ENCODE data around the gene PANX2. TPM values are rescaled to one million over a fixed set of nuclear protein-coding genes. Genes with fewer than 3 reads are reported as not detected.

The PANX2 gene
- total RNA-seq, 1 donor from 2014 or later, result 0.58 TPM

DNA sequence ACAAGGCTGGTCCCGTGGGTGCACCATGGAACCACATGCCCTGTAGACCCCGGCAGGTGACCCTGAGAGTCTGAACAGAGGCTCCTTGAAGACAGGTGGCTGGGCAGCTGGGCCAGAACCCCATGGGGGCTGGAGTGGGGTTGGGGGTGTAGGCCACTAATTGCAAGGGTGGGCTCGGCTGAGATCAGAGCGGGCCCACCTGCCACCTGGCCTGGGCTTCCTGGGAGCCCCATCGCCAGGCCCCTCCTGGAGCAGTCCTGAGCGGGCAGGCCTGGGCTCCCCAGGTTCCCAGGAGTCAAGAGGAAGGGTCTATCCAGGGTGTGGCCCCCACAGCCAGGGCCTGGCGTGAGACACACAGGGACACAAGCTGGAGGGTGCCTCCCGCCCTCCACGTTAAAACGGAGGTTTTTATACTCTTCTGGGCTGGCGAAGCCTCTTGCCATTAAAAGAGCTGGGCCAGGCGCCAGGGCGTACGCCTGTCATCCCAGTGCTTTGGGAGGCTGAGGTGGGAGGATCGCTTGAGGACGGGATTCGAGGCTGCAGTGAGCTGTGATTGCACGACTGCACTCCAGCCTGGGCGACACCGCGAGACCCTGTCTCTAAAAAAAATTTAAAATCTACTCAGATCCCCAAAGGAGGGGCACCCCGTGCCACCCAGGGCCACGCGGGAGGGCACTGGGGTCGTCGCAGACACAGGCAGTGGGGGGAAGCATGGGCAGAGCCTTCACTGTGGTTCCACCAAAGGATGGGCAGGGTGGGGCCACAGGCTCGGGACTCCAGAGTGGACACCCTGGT, 10.4 kb downstream of the PANX2 start:
- Histone ChIP-seq H3K4me1 (peaks cover 29% of the 10 kb centered on the region), H3K36me3 (no peaks in the 10 kb centered on the region), H3K4me3 (no peak overlapping the region), H3K27me3 (ENCODE audit: low read depth) (peaks cover 48% of the 10 kb centered on the region), H3K9me3 (replicated peaks) (no peaks in the 10 kb centered on the region), H3K27ac (replicated peaks) (no peak overlapping the region)
- TF ChIP-seq CTCF (IDR thresholded peaks at IDR 0.05; ENCODE audit: borderline replicate concordance), result no peak
- no peak for DNase-seq
- intact Hi-C loops (cut with micrococcal nuclease), result no loop called here

- peak; percentile 16 for DNase-seq
- Histone ChIP-seq H3K27ac (replicated peaks) (peak overlapping the region; percentile 76), H3K9me3 (replicated peaks) (no peaks in the 10 kb centered on the region), H3K27me3 (ENCODE audit: low read depth) (peaks cover 33% of the 10 kb centered on the region), H3K36me3 (no peaks in the 10 kb centered on the region), H3K4me1 (peaks cover 43% of the 10 kb centered on the region), H3K4me3 (no peak overlapping the region)
- intact Hi-C loops (cut with micrococcal nuclease), result no loop called here
- TF ChIP-seq CTCF (IDR thresholded peaks at IDR 0.05; ENCODE audit: borderline replicate concordance), result no peak
Measured at GRCh38 chr22:50182176-50183081, 11.9 kb downstream of the PANX2 start.

- DNase-seq, result no peak
- Histone ChIP-seq H3K27me3 (ENCODE audit: low read depth) (peaks cover 24% of the 10 kb centered on the region), H3K9me3 (replicated peaks) (no peaks in the 10 kb centered on the region), H3K4me3 (no peak overlapping the region), H3K36me3 (no peaks in the 10 kb centered on the region), H3K27ac (replicated peaks) (peak overlapping the region; percentile 76), H3K4me1 (peaks cover 46% of the 10 kb centered on the region)
- TF ChIP-seq CTCF (IDR thresholded peaks at IDR 0.05; ENCODE audit: borderline replicate concordance), result no peak
- intact Hi-C loops (cut with micrococcal nuclease), result no loop called here
Measured at GRCh38 chr22:50183141-50183971, 12.8 kb downstream of the PANX2 start.

DNA sequence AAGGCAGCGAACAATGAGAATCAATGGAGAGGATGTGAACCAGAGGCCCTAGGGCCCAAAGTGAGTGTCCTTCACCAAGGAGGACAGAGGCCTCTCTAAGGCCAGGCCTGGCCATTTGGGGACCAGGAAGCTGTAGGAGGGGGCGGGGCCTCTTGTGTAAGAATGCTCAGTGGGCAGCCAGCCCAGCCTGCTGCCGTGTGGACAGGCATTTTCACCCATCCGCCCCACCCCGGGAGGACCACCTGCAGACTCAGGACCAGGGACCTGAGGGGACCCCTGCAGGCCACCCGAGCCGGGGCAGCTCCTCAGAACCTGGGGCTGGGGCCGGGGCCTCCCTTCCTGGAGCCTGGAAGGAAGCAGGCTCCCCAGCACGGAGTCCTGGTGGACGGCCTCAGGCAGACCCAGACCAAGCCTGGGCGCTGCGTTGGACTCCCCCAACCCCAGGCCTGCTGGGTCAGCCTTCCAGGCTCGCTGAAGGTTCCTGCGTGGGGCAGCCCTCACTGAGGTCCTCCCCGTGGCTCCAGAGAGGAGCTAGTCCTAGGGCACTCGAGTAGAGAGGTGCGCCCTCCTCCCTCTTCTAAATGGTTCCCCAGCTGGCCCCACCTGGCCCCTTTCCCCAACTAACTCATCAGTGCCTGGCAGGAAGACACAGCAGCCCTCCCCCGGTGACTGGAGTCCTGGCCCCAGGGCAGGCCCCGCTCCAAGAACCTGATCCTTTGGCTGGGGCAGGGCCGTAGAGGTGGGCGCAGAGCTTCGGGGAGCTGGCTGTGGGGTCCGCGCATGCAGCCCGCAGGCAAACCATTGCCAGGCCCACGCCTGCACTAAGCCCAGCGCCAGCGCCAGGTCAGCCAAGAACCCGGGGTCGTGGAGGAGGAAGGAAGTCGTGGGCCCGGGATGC, 13.7 kb downstream of the PANX2 start:
- intact Hi-C loops (cut with micrococcal nuclease), result no loop called here
- no peaks in the 10 kb centered on the region for H3K36me3 ChIP-seq

More for the DNA sequence above, 13.7 kb downstream of the PANX2 start:
- DNase-seq, result peak; percentile 82
- peaks cover 55% of the 10 kb centered on the region for H3K4me1 ChIP-seq
- H3K27me3 ChIP-seq (ENCODE audit: low read depth), result peaks cover 15% of the 10 kb centered on the region
- H3K4me3 ChIP-seq, result peak overlapping the region; percentile 85
- peak overlapping the region; percentile 76 for H3K27ac ChIP-seq (replicated peaks)
- no peaks in the 10 kb centered on the region for H3K9me3 ChIP-seq (replicated peaks)
- no peak for TF ChIP-seq CTCF (IDR thresholded peaks at IDR 0.05; ENCODE audit: borderline replicate concordance)

Measured in left ventricle myocardium inferior (tissue), 1 donor.